Lung (tissue), 12 donors: ENCODE measurements around the gene POLD1. TPM values are rescaled to one million over a fixed set of nuclear protein-coding genes. Genes with fewer than 3 reads are reported as not detected.
A peak's percentile ranks its signal among the peaks of the same experiment; 100 is the strongest.

Source experiments
- ATAC-seq: fragments of 200-7000 bp; cut with Tn5 transposase; one replicate; pipeline ENCODE4 v1.9.1; 2020; ENCODE audit warnings: moderate number of reproducible peaks; ENCODE audit not compliant: insufficient read depth, low FRiP score
- DNase-seq, 3 donors: peaks; one replicate each; pipeline ENCODE4 v3.0.0-alpha.2; 2013 to 2017
- H3K27ac ChIP-seq, 2 donors: one replicate each; pipeline ENCODE4 v1.5.1; 2013; ENCODE audit warnings: mild to moderate bottlenecking in 2 of 2, moderate library complexity in 2 of 2, control low read depth in 1 of 2, inconsistent platforms in 1 of 2, low read depth in 1 of 2, low read length in 1 of 2
- H3K27me3 ChIP-seq, 3 donors: one replicate each; pipeline ENCODE4 v1.5.1; 2013; ENCODE audit warnings: low read length in 2 of 3; ENCODE audit not compliant: control insufficient read depth in 3 of 3, insufficient read depth in 3 of 3
- H3K36me3 ChIP-seq, 4 donors: one replicate each; pipeline ENCODE4 v1.5.1; 2013; ENCODE audit warnings: low read length in 4 of 4, mild to moderate bottlenecking in 1 of 4, moderate library complexity in 1 of 4; ENCODE audit not compliant: control insufficient read depth in 4 of 4, insufficient read depth in 4 of 4
- H3K4me1 ChIP-seq, 5 donors: one replicate each; pipeline ENCODE4 v1.5.1; 2013; ENCODE audit warnings: low read length in 5 of 5, mild to moderate bottlenecking in 2 of 5, moderate library complexity in 1 of 5; ENCODE audit not compliant: control insufficient read depth in 5 of 5, insufficient read depth in 5 of 5
- H3K4me3 ChIP-seq: one replicate; pipeline ENCODE4 v1.5.1; 2013; ENCODE audit warnings: mild to moderate bottlenecking, control low read depth, moderate library complexity
- H3K9ac ChIP-seq, 2 donors: one replicate each; pipeline ENCODE4 v1.5.1; 2013; ENCODE audit warnings: low read length in 2 of 2, control low read depth in 1 of 2; ENCODE audit not compliant: insufficient read depth in 1 of 2
- H3K9me3 ChIP-seq, 4 donors: one replicate each; pipeline ENCODE4 v1.5.1; 2013; ENCODE audit warnings: low read length in 3 of 4, mild to moderate bottlenecking in 1 of 4, moderate library complexity in 1 of 4; ENCODE audit not compliant: control insufficient read depth in 4 of 4, insufficient read depth in 3 of 4
- WGBS, 2 donors: extraction: QIAGEN DNeasy Blood & Tissue Kit; methylation state at CpG; one replicate each; pipeline ENCODE4 v1.1.7; 2013; 5-methylcytosine and 5-hydroxymethylcytosine counted together
- polyA plus RNA-seq, 2 donors: library from polyadenylated mRNA; stranded (reverse); fragments of 200-250 nt; gene quantifications; one replicate each; pipeline ENCODE4 v1.2.1, GENCODE V29; 2013
- total RNA-seq, 2 donors: library from RNA; depleted of rRNA in 1 of 2; stranded (reverse); fragments of >200 nt in 1 of 2; gene quantifications; one replicate each; pipeline ENCODE4 v1.2.1, GENCODE V29; 2014 to 2021
- TF ChIP-seq, protein P1 (sequence below): IDR thresholded peaks from 2 replicates; pipeline ENCODE4 v1.5.1; 2012; ENCODE audit warnings: mild to moderate bottlenecking; ENCODE audit errors: control extremely low read depth, extremely low read depth
- donor health status: control.
- donor health status: control.
- donor health status: Bipolar disorder and iron deficiency.
- donor health status: healthy.
- donor health status: DM: yes; HTN: yes; CAD: no.

The POLD1 gene
- total and polyA plus RNA-seq, 4 donors = 20.2 to 55.1 (median 39.0) TPM

DNA sequence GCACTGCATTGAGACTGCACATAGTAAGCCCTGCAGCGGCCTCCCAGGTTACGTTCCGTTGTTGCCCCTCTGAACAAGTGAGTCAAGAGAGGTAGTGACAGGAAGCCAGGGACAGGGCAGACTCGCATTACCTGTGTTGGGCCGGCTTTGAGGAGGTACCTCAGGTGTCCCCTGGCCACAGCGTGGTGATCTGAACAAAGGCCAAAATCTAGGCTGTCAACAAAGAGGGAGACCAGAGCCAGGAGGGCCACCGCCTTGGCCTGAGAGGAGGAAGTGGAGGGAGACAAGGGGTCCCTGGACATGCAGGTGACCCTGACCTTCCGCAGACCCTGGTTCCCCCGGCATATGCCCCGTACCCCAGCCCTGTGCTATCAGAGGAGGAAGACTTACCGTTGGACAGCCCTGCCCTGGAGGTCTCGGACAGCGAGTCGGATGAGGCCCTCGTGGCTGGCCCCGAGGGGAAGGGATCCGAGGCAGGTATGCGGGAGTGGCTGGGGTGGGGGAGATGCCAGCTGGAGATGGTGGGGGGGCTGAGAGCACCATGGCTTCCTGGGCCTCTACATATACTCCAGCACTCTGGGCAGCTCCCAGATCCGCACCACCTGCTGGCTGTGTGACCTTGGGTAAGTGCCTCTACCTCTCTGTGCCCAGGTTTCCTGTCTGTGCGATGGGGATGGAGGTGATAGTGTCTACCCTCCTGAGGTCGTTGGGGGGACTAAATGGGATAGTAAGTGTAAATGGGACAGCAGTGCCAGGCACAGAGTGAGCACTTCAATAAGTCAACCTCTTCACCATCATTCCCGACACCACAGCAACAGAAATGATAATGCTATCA is 39.3 kb downstream of the POLD1 start:
- Histone ChIP-seq H3K4me3 (no peak overlapping the region), H3K27ac (no peak overlapping the region), H3K4me1 (peaks cover 0 to 9% (median 3%) of the 10 kb centered on the region in 5 donors), H3K36me3 (no peaks in the 10 kb centered on the region), H3K9ac (no peak overlapping the region), H3K9me3 (no peaks in the 10 kb centered on the region), H3K27me3 (peaks cover 0 to 14% (median 12%) of the 10 kb centered on the region in 3 donors)
- WGBS, 2 donors = 86 to 91% methylated on average over 22 of the region's 22 CpGs
- no peak for ATAC-seq
- TF ChIP-seq, protein P1, sequence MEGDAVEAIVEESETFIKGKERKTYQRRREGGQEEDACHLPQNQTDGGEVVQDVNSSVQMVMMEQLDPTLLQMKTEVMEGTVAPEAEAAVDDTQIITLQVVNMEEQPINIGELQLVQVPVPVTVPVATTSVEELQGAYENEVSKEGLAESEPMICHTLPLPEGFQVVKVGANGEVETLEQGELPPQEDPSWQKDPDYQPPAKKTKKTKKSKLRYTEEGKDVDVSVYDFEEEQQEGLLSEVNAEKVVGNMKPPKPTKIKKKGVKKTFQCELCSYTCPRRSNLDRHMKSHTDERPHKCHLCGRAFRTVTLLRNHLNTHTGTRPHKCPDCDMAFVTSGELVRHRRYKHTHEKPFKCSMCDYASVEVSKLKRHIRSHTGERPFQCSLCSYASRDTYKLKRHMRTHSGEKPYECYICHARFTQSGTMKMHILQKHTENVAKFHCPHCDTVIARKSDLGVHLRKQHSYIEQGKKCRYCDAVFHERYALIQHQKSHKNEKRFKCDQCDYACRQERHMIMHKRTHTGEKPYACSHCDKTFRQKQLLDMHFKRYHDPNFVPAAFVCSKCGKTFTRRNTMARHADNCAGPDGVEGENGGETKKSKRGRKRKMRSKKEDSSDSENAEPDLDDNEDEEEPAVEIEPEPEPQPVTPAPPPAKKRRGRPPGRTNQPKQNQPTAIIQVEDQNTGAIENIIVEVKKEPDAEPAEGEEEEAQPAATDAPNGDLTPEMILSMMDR = no peak
- no peak for DNase-seq

- peaks cover 0 to 5% (median 3%) of the 10 kb centered on the region in 3 donors for H3K27me3 ChIP-seq
- no peak overlapping the region for H3K9ac ChIP-seq
- DNase-seq (no peak), ATAC-seq (no peak)
- TF ChIP-seq, protein P1 = no peak
- peaks cover 0 to 5% (median 3%) of the 10 kb centered on the region in 5 donors for H3K4me1 ChIP-seq
- H3K9me3 ChIP-seq = no peaks in the 10 kb centered on the region
- H3K36me3 ChIP-seq = no peaks in the 10 kb centered on the region
- H3K27ac ChIP-seq = no peak overlapping the region
- 63 to 66% methylated on average over 7 of the region's 7 CpGs for WGBS, 2 donors
- H3K4me3 ChIP-seq = no peak overlapping the region
Measured at GRCh38 chr19:50425581-50425980, 41.4 kb downstream of the POLD1 start.

DNA sequence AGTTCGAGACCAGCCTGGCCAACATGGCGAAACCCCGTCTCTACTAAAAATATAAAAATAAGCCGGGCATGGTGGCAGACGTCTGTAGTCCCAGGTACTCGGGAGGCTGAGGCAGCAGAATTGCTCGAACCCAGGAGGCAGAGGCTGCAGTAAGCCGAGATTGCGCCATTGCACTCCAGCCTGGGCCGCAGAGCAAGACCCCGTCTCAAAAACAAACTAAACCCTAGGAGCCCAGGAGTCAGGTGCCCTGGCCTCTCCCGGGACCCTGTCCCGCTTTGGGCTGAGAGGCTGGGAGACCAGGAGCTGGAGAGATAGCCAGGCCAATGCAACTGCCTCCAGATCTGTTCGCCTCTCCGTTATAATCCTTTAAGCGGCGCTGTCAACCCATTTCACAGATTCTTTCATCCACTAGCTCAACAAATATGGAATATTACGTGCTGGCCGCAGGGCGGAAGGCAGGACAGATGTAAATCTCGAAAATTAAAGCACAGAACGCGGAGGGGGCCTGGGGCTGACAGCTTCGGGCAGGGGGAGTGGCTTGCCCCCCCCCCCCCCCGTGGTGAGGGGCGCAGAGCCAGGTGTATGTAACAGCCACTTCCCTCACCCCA is 43.3 kb downstream of the POLD1 start:
- 81 to 89% methylated on average over 24 to 26 of the region's 26 CpGs for WGBS, 2 donors
- TF ChIP-seq, protein P1 = no peak
- Histone ChIP-seq H3K9me3 (no peaks in the 10 kb centered on the region), H3K27ac (peak overlapping the region in 1 of 2 donors; percentile 66), H3K27me3 (peaks cover 0 to 7% (median 0%) of the 10 kb centered on the region in 3 donors), H3K4me3 (no peak overlapping the region), H3K9ac (no peak overlapping the region), H3K36me3 (no peaks in the 10 kb centered on the region), H3K4me1 (peaks cover 0 to 16% (median 3%) of the 10 kb centered on the region in 5 donors)
- DNase-seq = no peak
- ATAC-seq = no peak
